Measurements from ENCODE around the gene FITM1.

The FITM1 gene

GRCh38 chr14:24119691-24120090, 10.8 kb upstream of the FITM1 start:
- DNase-seq (ENCODE audit: low read depth): no peak

- DNase-seq (ENCODE audit: low read depth): no peak
Observed at GRCh38 chr14:24121210-24121609, 9.2 kb upstream of the FITM1 start.

GRCh38 chr14:24122416-24122815, 8.0 kb upstream of the FITM1 start:
- DNase-seq (ENCODE audit: low read depth): no peak

GRCh38 chr14:24122898-24123297, 7.6 kb upstream of the FITM1 start:
- DNase-seq (ENCODE audit: low read depth): no peak

- no peak for DNase-seq (ENCODE audit: low read depth)
Observed at GRCh38 chr14:24123424-24124417, 6.7 kb upstream of the FITM1 start.

GRCh38 chr14:24126939-24127338, 3.5 kb upstream of the FITM1 start:
- DNase-seq (ENCODE audit: low read depth): no peak

- no peak for DNase-seq (ENCODE audit: low read depth)
Observed at GRCh38 chr14:24127673-24128072, 2.8 kb upstream of the FITM1 start.

- no peak for DNase-seq (ENCODE audit: low read depth)
Observed at GRCh38 chr14:24129410-24129998, 955 bp upstream of the FITM1 start.

GRCh38 chr14:24130717-24131548, 474 bp downstream of the FITM1 start:
- no peak for DNase-seq (ENCODE audit: low read depth)

GRCh38 chr14:24131549-24131966, 1.1 kb downstream of the FITM1 start:
- DNase-seq (ENCODE audit: low read depth): no peak

- DNase-seq (ENCODE audit: low read depth): no peak
Observed at GRCh38 chr14:24132061-24132685, 1.7 kb downstream of the FITM1 start.

- DNase-seq (ENCODE audit: low read depth): no peak
Observed at GRCh38 chr14:24132976-24133375, 2.5 kb downstream of the FITM1 start.

GRCh38 chr14:24133735-24134134, 3.3 kb downstream of the FITM1 start:
- DNase-seq (ENCODE audit: low read depth): no peak

- DNase-seq (ENCODE audit: low read depth): no peak
Observed at GRCh38 chr14:24135584-24135833, 5.0 kb downstream of the FITM1 start.

- peak; percentile 71 for DNase-seq (ENCODE audit: low read depth)
Observed at GRCh38 chr14:24135834-24136683, 5.6 kb downstream of the FITM1 start, which contains the start of gene PSME1. Gene PSME1, plus strand, starts transcription at chr14:24136194. Its CDS starts 69 bp downstream, at chr14:24136263.

- no peak for DNase-seq (ENCODE audit: low read depth)
Observed at GRCh38 chr14:24136684-24137528, 6.4 kb downstream of the FITM1 start.

GRCh38 chr14:24137529-24138395, 7.3 kb downstream of the FITM1 start:
- DNase-seq (ENCODE audit: low read depth): no peak

- DNase-seq (ENCODE audit: low read depth): no peak
Observed at GRCh38 chr14:24138396-24139271, 8.2 kb downstream of the FITM1 start.
